ENCODE results near the gene NEK2. TPM values are rescaled to one million over a fixed set of nuclear protein-coding genes. Genes with fewer than 3 reads are reported as not detected.

NEK2 gene
- total and polyA plus RNA-seq, 2 of the 13 experiments (the other 11 are each of a cell fraction or from before 2014, with no cell fraction given) = 10.9 to 40.8 TPM

- TF ChIP-seq HOXA7 (CRISPR knock-in tag; IDR thresholded peaks at IDR 0.05) (no peak), ZNF331 (CRISPR knock-in tag; IDR thresholded peaks at IDR 0.05) (peak; percentile 77), ZNF124 (CRISPR knock-in tag; IDR thresholded peaks at IDR 0.05) (peak; percentile 59; the same call in 1 of the 2 replicates), ELF1 (CRISPR knock-in tag; IDR thresholded peaks at IDR 0.05) (0 out of 2 replicates have a peak, but pooled peaks have one; percentile 13), DMTF1 (CRISPR knock-in tag; IDR thresholded peaks at IDR 0.05) (no peak), REST (IDR thresholded peaks at IDR 0.05; ENCODE audit: borderline replicate concordance in 1 of 2, low read depth in 1 of 2, low read length in 2 of 2) (0 out of 4 replicates have a peak, but pooled peaks of 1 of the 2 experiments have one; percentile 22), ZKSCAN8 (CRISPR knock-in tag; IDR thresholded peaks at IDR 0.05; ENCODE audit: borderline replicate concordance) (peak; percentile 53; the same call in 1 of the 2 replicates), HCFC1 (IDR thresholded peaks at IDR 0.05; ENCODE audit: low read depth, low read length) (no peak), STAT5B (CRISPR knock-in tag; IDR thresholded peaks at IDR 0.05) (no peak), ZNF576 (CRISPR knock-in tag; IDR thresholded peaks at IDR 0.05) (no peak), ZNF350 (CRISPR knock-in tag; IDR thresholded peaks at IDR 0.05; ENCODE audit: borderline replicate concordance, low read depth) (peak; percentile 57; the same call in 1 of the 2 replicates), IKZF1 (IDR thresholded peaks at IDR 0.05) (no peak), SSRP1 (CRISPR knock-in tag; IDR thresholded peaks at IDR 0.05) (0 out of 2 replicates have a peak, but pooled peaks have one; percentile 46), UBTF (CRISPR knock-in tag; IDR thresholded peaks at IDR 0.05) (peak; percentile 68), HNRNPUL1 (IDR thresholded peaks at IDR 0.05; ENCODE audit: low read depth, low read length) (no peak), TP53 (CRISPR knock-in tag; conservative IDR thresholded peaks at IDR 0.05) (no peak), MXD4 (CRISPR knock-in tag; IDR thresholded peaks at IDR 0.05) (peak; percentile 37; the same call in 1 of the 2 replicates)
- TF ChIP-seq, protein P1, sequence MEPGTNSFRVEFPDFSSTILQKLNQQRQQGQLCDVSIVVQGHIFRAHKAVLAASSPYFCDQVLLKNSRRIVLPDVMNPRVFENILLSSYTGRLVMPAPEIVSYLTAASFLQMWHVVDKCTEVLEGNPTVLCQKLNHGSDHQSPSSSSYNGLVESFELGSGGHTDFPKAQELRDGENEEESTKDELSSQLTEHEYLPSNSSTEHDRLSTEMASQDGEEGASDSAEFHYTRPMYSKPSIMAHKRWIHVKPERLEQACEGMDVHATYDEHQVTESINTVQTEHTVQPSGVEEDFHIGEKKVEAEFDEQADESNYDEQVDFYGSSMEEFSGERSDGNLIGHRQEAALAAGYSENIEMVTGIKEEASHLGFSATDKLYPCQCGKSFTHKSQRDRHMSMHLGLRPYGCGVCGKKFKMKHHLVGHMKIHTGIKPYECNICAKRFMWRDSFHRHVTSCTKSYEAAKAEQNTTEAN (CRISPR knock-in tag; conservative IDR thresholded peaks at IDR 0.05) = 0 out of 2 replicates have a peak, but pooled peaks have one; percentile 31
Observed at GRCh38 chr1:211698161-211699026, 23.0 kb upstream of the NEK2 start (continued).

Measured in HepG2 (cell line).